HFFc6 (cell line): ENCODE measurements around the gene EBF3. TPM values are rescaled to one million over a fixed set of nuclear protein-coding genes. Genes with fewer than 3 reads are reported as not detected.

Experiments
- DNase-seq: peaks from one replicate; pipeline ENCODE4 v3.0.0-alpha.2; 2018
- H3K27ac Mint-ChIP-seq: 2 replicates; pipeline ENCODE4 v1.8.0; 2020; ENCODE audit warnings: mild to moderate bottlenecking, mixed read lengths
- H3K27me3 Mint-ChIP-seq: 2 replicates; pipeline ENCODE4 v1.8.0; 2021; ENCODE audit warnings: mild to moderate bottlenecking, moderate library complexity, mixed read lengths; ENCODE audit not compliant: insufficient read depth
- H3K36me3 Mint-ChIP-seq: 2 replicates; pipeline ENCODE4 v1.8.0; 2021; ENCODE audit warnings: low read depth, mixed read lengths
- H3K4me1 Mint-ChIP-seq: 2 replicates; pipeline ENCODE4 v1.8.0; 2020; ENCODE audit warnings: low read depth, mixed read lengths
- H3K4me3 Mint-ChIP-seq: 2 replicates; pipeline ENCODE4 v1.8.0; 2020; ENCODE audit warnings: mild to moderate bottlenecking, moderate library complexity, mixed read lengths
- H3K9me3 Mint-ChIP-seq: 2 replicates; pipeline ENCODE4 v1.8.0; 2020; ENCODE audit warnings: mild to moderate bottlenecking, mixed read lengths
- total RNA-seq, 6 experiments: library from RNA; stranded (reverse); fragmentation: NEBNext Ultra II Directional; extraction: Animal tissue kit (Norgen Biotek cat#: 25700); gene quantifications; 2 replicates in 1 of 6; 3 replicates in 5 of 6; pipeline ENCODE4 v1.2.3, GENCODE V29; 2021
- TF ChIP-seq, protein P1 (sequence below): fragments of 200-600 bp; sonication (generic); IDR thresholded peaks from 2 replicates; pipeline ENCODE4 v1.5.0; 2021; ENCODE audit warnings: antibody characterized with exemption, mild to moderate bottlenecking

Gene EBF3
- total RNA-seq, 6 experiments from 2014 or later: 0.14 to 0.39 (median 0.21) TPM; not detected in 2

DNA sequence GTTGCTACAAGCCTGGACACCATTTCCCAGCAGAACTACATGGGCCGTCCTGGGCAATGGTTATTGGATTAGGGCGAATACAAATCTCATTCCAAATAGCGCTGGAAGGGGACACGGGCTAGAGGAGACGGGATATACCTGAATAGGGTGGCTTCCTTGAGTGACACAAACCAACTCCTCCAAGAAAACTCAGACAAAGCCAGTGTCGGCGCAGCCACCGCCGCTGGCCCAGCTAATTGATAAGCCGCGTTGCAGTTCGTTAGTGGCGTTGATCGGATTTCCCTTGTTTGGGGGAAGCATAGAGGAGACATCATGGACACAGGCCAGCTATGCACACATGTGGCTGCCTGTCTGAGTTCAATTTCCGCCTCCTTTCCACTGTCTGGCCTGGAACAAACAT is 55.7 kb downstream of the EBF3 start:
- Mint-ChIP-seq H3K36me3 (no peaks in the 10 kb centered on the region), H3K9me3 (peaks cover 4% of the 10 kb centered on the region), H3K27me3 (no peaks in the 10 kb centered on the region), H3K4me3 (no peak overlapping the region), H3K4me1 (no peaks in the 10 kb centered on the region), H3K27ac (no peak overlapping the region)
- TF ChIP-seq, protein P1, sequence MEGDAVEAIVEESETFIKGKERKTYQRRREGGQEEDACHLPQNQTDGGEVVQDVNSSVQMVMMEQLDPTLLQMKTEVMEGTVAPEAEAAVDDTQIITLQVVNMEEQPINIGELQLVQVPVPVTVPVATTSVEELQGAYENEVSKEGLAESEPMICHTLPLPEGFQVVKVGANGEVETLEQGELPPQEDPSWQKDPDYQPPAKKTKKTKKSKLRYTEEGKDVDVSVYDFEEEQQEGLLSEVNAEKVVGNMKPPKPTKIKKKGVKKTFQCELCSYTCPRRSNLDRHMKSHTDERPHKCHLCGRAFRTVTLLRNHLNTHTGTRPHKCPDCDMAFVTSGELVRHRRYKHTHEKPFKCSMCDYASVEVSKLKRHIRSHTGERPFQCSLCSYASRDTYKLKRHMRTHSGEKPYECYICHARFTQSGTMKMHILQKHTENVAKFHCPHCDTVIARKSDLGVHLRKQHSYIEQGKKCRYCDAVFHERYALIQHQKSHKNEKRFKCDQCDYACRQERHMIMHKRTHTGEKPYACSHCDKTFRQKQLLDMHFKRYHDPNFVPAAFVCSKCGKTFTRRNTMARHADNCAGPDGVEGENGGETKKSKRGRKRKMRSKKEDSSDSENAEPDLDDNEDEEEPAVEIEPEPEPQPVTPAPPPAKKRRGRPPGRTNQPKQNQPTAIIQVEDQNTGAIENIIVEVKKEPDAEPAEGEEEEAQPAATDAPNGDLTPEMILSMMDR: no peak
- no peak for DNase-seq

DNA sequence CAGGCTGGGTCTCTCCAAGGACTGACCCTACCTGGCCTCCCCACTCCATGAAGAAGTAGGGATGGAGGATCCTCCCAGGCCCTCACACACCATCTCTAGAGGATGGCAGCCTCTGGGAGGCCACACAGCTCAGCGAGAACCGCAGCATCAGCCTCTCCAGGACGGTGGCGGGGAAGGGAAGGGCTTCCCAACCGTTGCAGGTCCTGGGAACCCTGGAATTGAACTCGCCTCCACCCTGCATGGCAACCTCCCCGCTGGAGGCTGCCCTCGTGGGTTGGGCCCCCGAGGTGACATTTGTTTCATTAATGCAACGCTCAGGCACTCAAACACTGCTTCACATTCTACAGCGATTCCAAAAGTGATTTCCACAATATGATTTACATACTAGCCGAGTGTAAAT is 58.5 kb downstream of the EBF3 start:
- Mint-ChIP-seq H3K4me1 (no peaks in the 10 kb centered on the region), H3K36me3 (no peaks in the 10 kb centered on the region), H3K4me3 (no peak overlapping the region), H3K27me3 (peaks cover 7% of the 10 kb centered on the region), H3K27ac (no peak overlapping the region), H3K9me3 (peaks cover 4% of the 10 kb centered on the region)
- no peak for DNase-seq
- TF ChIP-seq, protein P1: no peak

DNA sequence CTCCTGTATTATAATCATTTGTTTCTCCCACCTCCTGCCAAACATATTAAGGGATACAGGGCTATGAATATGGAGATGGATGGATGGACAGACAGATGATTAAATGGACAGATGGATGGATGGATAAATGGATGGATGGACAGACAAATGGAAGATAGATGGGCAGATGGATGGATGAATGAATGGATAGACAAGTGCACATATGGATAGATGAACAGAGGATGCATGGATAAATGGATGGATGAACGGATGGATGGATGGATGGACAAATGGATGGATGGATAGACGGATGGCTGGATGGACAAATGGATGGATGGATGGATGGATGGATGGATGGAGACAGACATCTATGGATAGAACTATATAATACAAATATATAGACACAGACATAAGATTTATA is 59.8 kb downstream of the EBF3 start:
- no peak for DNase-seq
- peaks cover 7% of the 10 kb centered on the region for H3K27me3 Mint-ChIP-seq
- no peak overlapping the region for H3K27ac Mint-ChIP-seq
- no peaks in the 10 kb centered on the region for H3K4me1 Mint-ChIP-seq
- H3K36me3 Mint-ChIP-seq: no peaks in the 10 kb centered on the region
- H3K9me3 Mint-ChIP-seq: peaks cover 4% of the 10 kb centered on the region; the same call in 1 of the 2 replicates
- TF ChIP-seq, protein P1: no peak
- no peak overlapping the region for H3K4me3 Mint-ChIP-seq

DNA sequence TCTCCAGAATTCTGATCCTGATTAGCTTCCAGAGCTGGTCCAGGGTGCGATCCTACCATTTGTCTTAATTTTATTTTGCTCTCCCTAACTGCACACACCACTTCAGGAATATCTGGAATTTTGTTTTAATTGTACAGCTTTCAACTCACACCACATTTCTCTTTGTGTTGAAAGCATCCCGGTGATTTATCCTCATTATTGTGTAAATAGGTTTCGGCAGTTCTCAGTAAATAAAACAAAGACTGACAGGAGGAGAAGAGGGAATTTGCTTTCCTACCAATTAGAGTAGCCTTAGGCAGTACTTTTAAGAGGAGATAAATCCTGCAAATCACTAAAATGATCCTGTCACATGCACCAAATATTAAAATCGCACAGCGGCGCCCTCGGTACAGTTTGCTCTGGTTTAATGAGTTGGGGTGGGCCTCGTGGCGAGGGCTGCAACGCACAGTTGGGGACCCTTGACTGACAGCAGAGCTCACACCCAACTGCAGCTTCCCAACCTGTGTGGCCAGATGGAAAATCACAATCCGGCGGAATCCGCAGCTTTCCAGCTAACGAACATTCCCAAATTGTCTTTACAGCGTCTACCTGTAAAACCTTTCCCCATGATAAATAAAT is 62.6 kb downstream of the EBF3 start:
- no peak for DNase-seq
- peaks cover 8% of the 10 kb centered on the region for H3K27me3 Mint-ChIP-seq
- no peak overlapping the region for H3K4me3 Mint-ChIP-seq
- H3K9me3 Mint-ChIP-seq: peaks cover 4% of the 10 kb centered on the region; the same call in 1 of the 2 replicates
- no peaks in the 10 kb centered on the region for H3K4me1 Mint-ChIP-seq
- TF ChIP-seq, protein P1: no peak
- H3K27ac Mint-ChIP-seq: no peak overlapping the region
- no peaks in the 10 kb centered on the region for H3K36me3 Mint-ChIP-seq

DNA sequence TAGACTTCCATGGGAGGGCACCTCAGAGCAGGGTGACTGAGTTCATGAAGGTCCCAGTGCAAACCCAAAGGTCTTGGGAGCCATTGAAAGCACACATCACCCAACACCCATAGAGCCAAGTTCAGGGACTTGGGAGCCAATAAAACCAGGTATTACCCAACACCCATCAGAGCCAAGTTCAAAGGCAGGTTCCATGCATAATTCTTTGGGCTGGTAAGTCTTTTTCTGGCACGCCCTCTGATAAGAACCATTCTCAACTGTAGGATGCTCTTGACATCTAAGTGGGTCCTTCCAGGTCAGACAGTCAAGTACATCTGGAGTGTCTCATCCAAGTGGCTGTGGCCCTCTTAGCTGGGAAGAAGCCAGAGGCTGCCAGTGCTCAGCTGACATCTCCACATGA is 63.2 kb downstream of the EBF3 start:
- Mint-ChIP-seq H3K36me3 (no peaks in the 10 kb centered on the region), H3K4me1 (no peaks in the 10 kb centered on the region), H3K27ac (no peak overlapping the region), H3K27me3 (peaks cover 8% of the 10 kb centered on the region), H3K4me3 (no peak overlapping the region), H3K9me3 (peaks cover 4% of the 10 kb centered on the region; the same call in 1 of the 2 replicates)
- DNase-seq: no peak
- TF ChIP-seq, protein P1: no peak
